ENCODE measurements around the gene GCH1.

The GCH1 gene

DNA sequence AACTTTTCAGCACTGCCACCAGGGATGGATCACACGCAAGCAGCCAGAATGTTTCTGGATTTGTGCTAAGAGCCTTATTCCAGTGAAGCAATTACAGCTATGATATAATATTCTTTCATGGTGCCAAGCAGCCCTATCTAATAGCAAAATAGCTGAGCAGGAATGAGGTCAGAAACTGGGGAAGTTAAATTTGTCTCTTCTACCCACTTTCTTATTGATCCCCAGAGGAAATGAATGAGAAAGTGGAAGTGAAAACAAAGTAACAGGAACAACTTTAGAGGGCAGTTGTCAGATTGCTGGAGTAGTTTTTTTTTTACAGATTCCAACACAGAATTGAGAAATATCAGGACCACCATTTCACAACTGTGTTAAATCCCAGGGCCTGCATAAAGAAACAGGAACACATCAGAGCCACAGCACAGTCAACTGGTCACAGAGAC, 44.8 kb downstream of the GCH1 start:
- H3K27ac Mint-ChIP-seq = peak overlapping the region in 1 of 2 donors; percentile 37
- H3K4me3 Mint-ChIP-seq = no peak overlapping the region
- DNase-seq (no peak), ATAC-seq (no peak)
- H3K9me3 Mint-ChIP-seq = no peaks in the 10 kb centered on the region
- H3K4me1 Mint-ChIP-seq = peaks cover 26% of the 10 kb centered on the region
- H3K27me3 Mint-ChIP-seq = no peaks in the 10 kb centered on the region

DNA sequence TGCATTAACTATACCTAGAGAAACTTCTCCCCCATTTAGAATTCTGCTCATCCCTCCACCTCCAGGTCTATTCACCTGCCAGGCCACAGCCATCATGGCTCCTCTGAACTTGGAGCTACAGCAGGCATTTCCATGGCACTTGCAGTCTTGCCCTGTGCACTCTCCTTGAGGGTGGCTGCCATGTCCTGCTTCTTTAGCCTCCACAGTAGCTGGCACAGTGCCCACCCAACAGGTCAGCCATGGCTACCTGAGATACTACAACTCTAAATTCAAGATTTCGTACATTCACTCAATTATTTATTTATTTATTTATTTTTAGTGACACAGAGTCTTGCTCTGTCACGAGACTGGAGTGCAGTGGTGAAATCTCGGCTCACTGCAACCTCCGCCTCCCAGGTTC, 46.5 kb downstream of the GCH1 start:
- no peaks in the 10 kb centered on the region for H3K27me3 Mint-ChIP-seq
- DNase-seq (no peak), ATAC-seq (no peak)
- no peaks in the 10 kb centered on the region for H3K9me3 Mint-ChIP-seq
- peaks cover 26% of the 10 kb centered on the region for H3K4me1 Mint-ChIP-seq
- H3K27ac Mint-ChIP-seq = peak overlapping the region in 1 of 2 donors; percentile 13
- no peak overlapping the region for H3K4me3 Mint-ChIP-seq

DNA sequence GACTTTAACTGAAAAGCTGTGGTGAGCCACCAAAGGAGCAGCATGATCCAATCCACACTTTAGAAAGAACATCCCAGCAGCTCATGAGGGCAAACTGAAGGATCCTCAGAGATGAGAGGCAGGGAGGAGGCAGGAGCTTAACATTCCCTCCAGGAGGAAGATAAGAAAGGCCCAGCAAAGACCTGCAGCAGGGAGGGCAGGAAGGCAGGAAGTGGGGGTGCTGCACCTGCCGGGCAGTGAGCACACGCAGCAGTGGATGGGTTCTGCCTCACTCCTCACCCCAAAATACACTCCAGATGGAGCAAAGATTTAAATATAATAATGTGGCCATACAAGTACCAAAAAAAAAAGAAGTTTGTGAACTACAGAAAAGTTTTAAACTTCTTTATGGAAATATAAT, 48.4 kb downstream of the GCH1 start:
- Mint-ChIP-seq H3K4me3 (no peak overlapping the region), H3K9me3 (no peaks in the 10 kb centered on the region), H3K27me3 (no peaks in the 10 kb centered on the region), H3K27ac (no peak overlapping the region), H3K4me1 (peaks cover 26% of the 10 kb centered on the region)
- no peak for DNase-seq
- ATAC-seq = no peak

DNA sequence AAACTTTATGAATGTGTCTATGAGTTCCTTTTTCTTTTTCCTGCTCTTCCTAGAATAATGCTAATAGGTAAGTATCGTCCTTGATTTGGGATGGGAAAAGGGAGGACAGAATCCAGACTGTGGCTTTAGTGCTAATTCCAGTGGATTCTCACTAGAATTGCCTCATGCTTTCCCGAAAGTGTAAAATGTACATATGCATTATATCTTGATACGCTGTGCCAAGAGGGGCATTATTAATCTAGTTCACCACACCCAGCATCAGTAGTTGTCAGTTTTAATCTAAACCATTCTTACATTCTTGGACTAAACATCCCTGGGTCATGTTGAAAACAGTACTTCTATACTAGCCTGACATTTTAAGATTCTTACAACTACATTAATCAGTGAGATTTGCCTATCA, 49.3 kb downstream of the GCH1 start:
- Mint-ChIP-seq H3K27ac (no peak overlapping the region), H3K9me3 (no peaks in the 10 kb centered on the region), H3K27me3 (no peaks in the 10 kb centered on the region), H3K4me3 (no peak overlapping the region), H3K4me1 (peaks cover 23% of the 10 kb centered on the region)
- no peak for DNase-seq
- ATAC-seq = no peak

- H3K27me3 Mint-ChIP-seq = no peaks in the 10 kb centered on the region
- DNase-seq = no peak
- no peak overlapping the region for H3K4me3 Mint-ChIP-seq
- no peak for ATAC-seq
- H3K27ac Mint-ChIP-seq = no peak overlapping the region
- no peaks in the 10 kb centered on the region for H3K9me3 Mint-ChIP-seq
- H3K4me1 Mint-ChIP-seq = peaks cover 14% of the 10 kb centered on the region
Observed at GRCh38 chr14:54852215-54852614, 50.4 kb downstream of the GCH1 start.

DNA sequence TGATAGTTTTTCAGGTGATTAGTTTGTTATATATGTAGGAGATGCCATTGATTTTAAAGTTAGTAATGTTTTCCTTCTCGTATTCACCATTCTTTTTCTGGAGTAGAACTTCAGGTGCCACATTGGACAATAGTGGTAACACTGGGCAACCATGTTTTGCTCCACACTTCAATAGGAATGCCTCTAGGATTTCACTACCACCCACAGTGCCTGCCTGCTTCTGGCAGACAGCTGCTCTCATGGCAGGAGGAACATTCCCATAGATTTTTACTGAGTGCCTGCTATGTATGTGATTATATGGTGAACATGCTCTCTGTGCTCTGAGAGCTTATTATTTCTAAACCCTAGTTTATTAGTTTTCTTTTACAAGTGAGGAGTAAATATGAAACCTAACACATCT, 53.7 kb downstream of the GCH1 start:
- H3K4me3 Mint-ChIP-seq = no peak overlapping the region
- H3K27ac Mint-ChIP-seq = no peak overlapping the region
- DNase-seq (no peak), ATAC-seq (no peak)
- H3K27me3 Mint-ChIP-seq = no peaks in the 10 kb centered on the region
- peaks cover 7% of the 10 kb centered on the region for H3K4me1 Mint-ChIP-seq
- H3K9me3 Mint-ChIP-seq = no peaks in the 10 kb centered on the region

DNA sequence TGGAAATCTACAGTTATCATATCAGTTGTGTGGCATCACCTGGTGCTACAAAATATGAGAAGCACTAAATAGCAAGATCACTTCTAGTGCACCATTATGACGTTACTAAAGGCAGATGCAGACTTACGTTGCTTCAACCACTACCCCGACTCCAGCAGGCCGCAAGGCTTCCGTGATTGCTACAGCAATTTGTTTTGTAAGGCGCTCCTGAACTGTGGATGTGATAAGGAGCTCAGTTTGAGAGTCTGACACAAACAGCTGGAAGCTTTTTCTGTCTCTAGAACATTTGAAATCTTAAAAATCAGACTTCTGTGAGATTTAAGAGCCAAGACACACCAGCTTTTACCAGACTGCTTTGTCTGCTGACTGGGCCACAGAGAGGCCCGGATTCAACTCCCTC, 57.0 kb downstream of the GCH1 start:
- peaks cover 6% of the 10 kb centered on the region for H3K4me1 Mint-ChIP-seq
- H3K27me3 Mint-ChIP-seq = no peaks in the 10 kb centered on the region
- ATAC-seq (no peak), DNase-seq (no peak)
- no peaks in the 10 kb centered on the region for H3K9me3 Mint-ChIP-seq
- H3K4me3 Mint-ChIP-seq = no peak overlapping the region
- no peak overlapping the region for H3K27ac Mint-ChIP-seq

GRCh38 chr14:54844479-54844878, 58.1 kb downstream of the GCH1 start:
- peaks cover 6% of the 10 kb centered on the region for H3K4me1 Mint-ChIP-seq
- ATAC-seq (no peak), DNase-seq (no peak)
- no peak overlapping the region for H3K4me3 Mint-ChIP-seq
- no peaks in the 10 kb centered on the region for H3K27me3 Mint-ChIP-seq
- no peaks in the 10 kb centered on the region for H3K9me3 Mint-ChIP-seq
- H3K27ac Mint-ChIP-seq = no peak overlapping the region

DNA sequence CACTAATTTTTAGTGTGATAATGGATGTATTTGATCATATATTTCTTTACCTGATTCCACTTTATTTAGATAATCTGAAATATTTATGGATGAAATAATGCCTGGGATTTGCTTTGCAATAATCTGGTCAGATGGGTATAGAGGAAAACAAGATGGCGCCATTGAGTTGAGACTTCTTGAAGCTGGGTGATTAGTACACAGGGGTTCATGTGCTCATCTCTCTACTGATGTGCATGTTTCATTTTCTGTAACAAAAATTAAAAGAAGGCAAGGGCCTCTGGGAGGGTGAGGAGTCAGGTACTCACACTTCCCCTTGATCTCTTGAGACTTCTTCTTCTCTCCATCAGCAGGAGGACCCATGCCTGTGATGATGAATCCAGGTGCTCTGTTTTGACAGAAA, 61.8 kb downstream of the GCH1 start:
- no peaks in the 10 kb centered on the region for H3K4me1 Mint-ChIP-seq
- no peaks in the 10 kb centered on the region for H3K27me3 Mint-ChIP-seq
- no peak for ATAC-seq
- DNase-seq = no peak
- H3K9me3 Mint-ChIP-seq = no peaks in the 10 kb centered on the region
- H3K27ac Mint-ChIP-seq = no peak overlapping the region
- no peak overlapping the region for H3K4me3 Mint-ChIP-seq

GRCh38 chr14:54840336-54840735, 62.3 kb downstream of the GCH1 start:
- no peaks in the 10 kb centered on the region for H3K4me1 Mint-ChIP-seq
- H3K27me3 Mint-ChIP-seq = no peaks in the 10 kb centered on the region
- H3K27ac Mint-ChIP-seq = no peak overlapping the region
- DNase-seq (no peak), ATAC-seq (no peak)
- no peaks in the 10 kb centered on the region for H3K9me3 Mint-ChIP-seq
- no peak overlapping the region for H3K4me3 Mint-ChIP-seq

- no peak overlapping the region for H3K27ac Mint-ChIP-seq
- H3K9me3 Mint-ChIP-seq = no peaks in the 10 kb centered on the region
Observed at GRCh38 chr14:54839701-54840119, 62.9 kb downstream of the GCH1 start.

DNA sequence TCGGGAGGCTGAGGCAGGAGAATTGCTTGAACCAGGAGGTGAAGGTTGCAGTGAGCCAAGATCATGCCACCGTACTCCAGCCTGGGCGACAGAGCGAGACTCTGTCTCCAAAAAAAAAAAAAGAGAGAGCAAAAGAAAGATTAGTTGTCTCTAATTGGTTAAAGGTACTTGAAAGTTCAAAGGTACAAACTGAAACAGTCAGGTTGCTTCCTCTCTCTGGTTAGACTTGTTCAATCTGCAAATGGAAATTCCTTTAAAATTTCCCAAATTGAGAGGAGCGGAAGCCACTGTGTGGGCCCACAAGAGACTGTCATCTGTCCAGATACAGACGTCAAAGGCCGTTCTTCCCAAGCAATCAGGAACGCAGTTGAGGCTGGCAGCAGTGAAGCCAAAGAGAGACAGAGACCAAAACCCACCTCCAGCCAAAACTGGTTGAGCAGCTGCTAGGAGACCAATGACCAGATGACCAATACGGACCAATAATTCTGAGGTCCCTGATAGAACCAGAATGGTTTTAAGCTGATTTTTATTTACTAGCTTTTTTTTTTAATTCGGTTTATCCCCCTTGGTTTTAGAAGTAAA, 63.6 kb downstream of the GCH1 start:
- Mint-ChIP-seq H3K27ac (peak overlapping the region in 1 of 2 donors; percentile 87), H3K4me3 (peak overlapping the region in 1 of 2 donors; percentile 39)

More at GRCh38 chr14:54839701-54840119, 62.9 kb downstream of the GCH1 start:
- Mint-ChIP-seq H3K4me1 (no peaks in the 10 kb centered on the region), H3K4me3 (no peak overlapping the region), H3K27me3 (no peaks in the 10 kb centered on the region)
- ATAC-seq = no peak
- DNase-seq = no peak

GRCh38 chr14:54837508-54838149, 65.0 kb downstream of the GCH1 start:
- no peaks in the 10 kb centered on the region for H3K27me3 Mint-ChIP-seq

More for the DNA sequence above, 63.6 kb downstream of the GCH1 start:
- H3K27me3 Mint-ChIP-seq = no peaks in the 10 kb centered on the region
- ATAC-seq = no peak
- no peaks in the 10 kb centered on the region for H3K4me1 Mint-ChIP-seq
- DNase-seq = no peak
- H3K9me3 Mint-ChIP-seq = no peaks in the 10 kb centered on the region

DNA sequence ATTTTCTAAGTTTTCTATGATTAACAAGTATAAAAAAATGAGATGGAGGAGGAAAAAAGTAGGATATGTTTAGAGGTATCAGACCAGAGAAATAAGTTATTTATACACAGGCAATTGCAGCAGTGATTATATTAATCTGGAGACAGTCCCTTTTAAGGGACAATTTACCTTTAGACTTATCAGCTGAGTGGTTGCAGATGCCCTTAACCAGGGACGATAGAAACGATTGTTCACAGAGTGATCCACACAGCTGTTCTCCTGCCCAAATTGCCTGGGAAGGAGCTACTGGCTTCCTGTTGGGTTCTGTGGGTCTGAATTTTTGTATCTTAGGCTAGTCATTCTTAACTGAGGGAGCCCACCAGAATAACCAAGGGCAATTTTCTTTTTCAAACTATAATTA, 66.4 kb downstream of the GCH1 start:
- DNase-seq = no peak
- Mint-ChIP-seq H3K27me3 (no peaks in the 10 kb centered on the region), H3K27ac (peak overlapping the region in 1 of 2 donors; percentile 16), H3K4me1 (no peaks in the 10 kb centered on the region), H3K9me3 (peaks cover 0 to under 1% of the 10 kb centered on the region in 2 donors), H3K4me3 (no peak overlapping the region)
- no peak for ATAC-seq

More at GRCh38 chr14:54837508-54838149, 65.0 kb downstream of the GCH1 start:
- no peak overlapping the region for H3K27ac Mint-ChIP-seq
- ATAC-seq (no peak), DNase-seq (no peak)
- no peak overlapping the region for H3K4me3 Mint-ChIP-seq
- H3K9me3 Mint-ChIP-seq = no peaks in the 10 kb centered on the region
- no peaks in the 10 kb centered on the region for H3K4me1 Mint-ChIP-seq

DNA sequence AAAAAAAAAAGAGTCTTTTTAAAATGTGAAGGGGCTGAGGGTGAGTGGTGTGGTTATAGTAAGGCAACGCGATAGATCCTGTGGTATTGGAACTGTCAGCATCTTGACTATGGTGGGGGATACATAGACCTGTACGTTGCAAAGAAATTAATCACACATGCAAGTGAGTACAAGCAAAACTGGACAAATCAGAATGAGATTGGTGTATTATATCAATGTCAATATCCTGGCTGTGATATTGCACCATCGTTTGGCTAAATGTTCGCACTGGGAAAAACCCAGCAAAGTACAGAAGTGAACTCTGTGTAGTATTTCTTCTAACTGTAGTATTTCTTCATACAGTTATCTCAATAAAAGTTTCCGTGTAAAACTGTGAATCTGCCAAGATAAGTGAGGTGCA, 67.9 kb downstream of the GCH1 start:
- ATAC-seq (no peak), DNase-seq (no peak)
- H3K4me1 Mint-ChIP-seq = no peaks in the 10 kb centered on the region
- H3K27ac Mint-ChIP-seq = no peak overlapping the region
- peaks cover 0 to 8% of the 10 kb centered on the region in 2 donors for H3K9me3 Mint-ChIP-seq
- no peak overlapping the region for H3K4me3 Mint-ChIP-seq
- H3K27me3 Mint-ChIP-seq = no peaks in the 10 kb centered on the region

DNA sequence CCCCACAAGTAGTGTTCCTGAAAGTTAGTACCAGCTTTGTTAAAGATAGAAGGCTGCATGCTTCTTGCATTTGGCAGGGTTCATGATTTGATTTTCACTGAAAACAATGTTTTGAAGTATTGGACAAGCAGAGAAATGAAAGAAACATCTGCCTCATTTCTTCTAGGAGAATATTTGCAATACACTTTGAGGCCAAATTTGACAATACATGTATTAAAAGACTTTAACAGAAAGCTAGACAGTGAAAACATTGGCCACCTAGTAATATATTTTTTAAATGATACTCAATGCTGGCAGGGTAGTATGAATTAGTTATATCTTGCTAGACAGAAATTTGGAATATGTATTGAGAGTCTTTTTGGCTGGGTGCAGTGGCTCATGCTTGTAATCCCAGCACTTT, 68.5 kb downstream of the GCH1 start:
- Mint-ChIP-seq H3K9me3 (peaks cover 0 to 8% of the 10 kb centered on the region in 2 donors), H3K4me3 (no peak overlapping the region), H3K27ac (no peak overlapping the region), H3K4me1 (no peaks in the 10 kb centered on the region), H3K27me3 (no peaks in the 10 kb centered on the region)
- DNase-seq (no peak), ATAC-seq (no peak)

- H3K9me3 Mint-ChIP-seq = peaks cover 8 to 11% of the 10 kb centered on the region in 2 donors
- H3K4me3 Mint-ChIP-seq = no peak overlapping the region
- H3K4me1 Mint-ChIP-seq = no peaks in the 10 kb centered on the region
- ATAC-seq (no peak), DNase-seq (no peak)
- no peaks in the 10 kb centered on the region for H3K27me3 Mint-ChIP-seq
- H3K27ac Mint-ChIP-seq = no peak overlapping the region
Observed at GRCh38 chr14:54830650-54831049, 72.0 kb downstream of the GCH1 start.

All from stimulated activated naive CD8-positive, alpha-beta T cell treated with anti-CD3 and anti-CD28 coated beads, Interleukin-15, amount 100 ng/mL, for 72 hours (primary cell).